ENCODE measurements around the gene SCYL2. TPM values are rescaled to one million over a fixed set of nuclear protein-coding genes. Genes with fewer than 3 reads are reported as not detected.

The SCYL2 gene
- total and polyA plus RNA-seq, 4 donors, result 17.3 to 46.2 (median 32.9) TPM

- ATAC-seq (ENCODE audit: low FRiP score), result no peak
- no peak overlapping the region for H3K4me3 ChIP-seq (ENCODE audit: low read length in 2 of 2)
- 66 to 77% methylated on average over 2 of the region's 2 CpGs for WGBS, 2 donors
- no peak for DNase-seq
- intact Hi-C loops (cut with DNase I), result no loop called here
- H3K27me3 ChIP-seq (ENCODE audit: control insufficient read depth in 1 of 2, insufficient read depth in 2 of 2, low read length in 1 of 2), result no peaks in the 10 kb centered on the region
- H3K9me3 ChIP-seq (ENCODE audit: control insufficient read depth, low read length), result peaks cover 4% of the 10 kb centered on the region
- no peak overlapping the region for H3K27ac ChIP-seq (ENCODE audit: low read depth in 1 of 2, low read length in 2 of 2)
- peaks cover 0 to 1% of the 10 kb centered on the region in 2 donors for H3K4me1 ChIP-seq (ENCODE audit: control insufficient read depth in 1 of 2, insufficient read depth in 2 of 2, low read length in 2 of 2)
- H3K36me3 ChIP-seq (ENCODE audit: control insufficient read depth in 1 of 2, insufficient read depth in 2 of 2, low read length in 1 of 2), result no peaks in the 10 kb centered on the region
These were observed 98.4 kb downstream of the SCYL2 start for GRCh38 chr12:100365411-100365810.

GRCh38 chr12:100368066-100368465, 101.1 kb downstream of the SCYL2 start:
- WGBS, 2 donors, result 82 to 85% methylated on average over 1 of the region's 1 CpG
- intact Hi-C loops (cut with DNase I), result no loop called here
- no peak overlapping the region for H3K4me3 ChIP-seq (ENCODE audit: low read length in 2 of 2)
- no peaks in the 10 kb centered on the region for H3K36me3 ChIP-seq (ENCODE audit: control insufficient read depth in 1 of 2, insufficient read depth in 2 of 2, low read length in 1 of 2)
- peaks cover 4% of the 10 kb centered on the region for H3K9me3 ChIP-seq (ENCODE audit: control insufficient read depth, low read length)
- no peak for ATAC-seq (ENCODE audit: low FRiP score)
- H3K4me1 ChIP-seq (ENCODE audit: control insufficient read depth in 1 of 2, insufficient read depth in 2 of 2, low read length in 2 of 2), result no peaks in the 10 kb centered on the region
- no peak overlapping the region for H3K27ac ChIP-seq (ENCODE audit: low read depth in 1 of 2, low read length in 2 of 2)
- DNase-seq, result no peak
- H3K27me3 ChIP-seq (ENCODE audit: control insufficient read depth in 1 of 2, insufficient read depth in 2 of 2, low read length in 1 of 2), result no peaks in the 10 kb centered on the region

DNA sequence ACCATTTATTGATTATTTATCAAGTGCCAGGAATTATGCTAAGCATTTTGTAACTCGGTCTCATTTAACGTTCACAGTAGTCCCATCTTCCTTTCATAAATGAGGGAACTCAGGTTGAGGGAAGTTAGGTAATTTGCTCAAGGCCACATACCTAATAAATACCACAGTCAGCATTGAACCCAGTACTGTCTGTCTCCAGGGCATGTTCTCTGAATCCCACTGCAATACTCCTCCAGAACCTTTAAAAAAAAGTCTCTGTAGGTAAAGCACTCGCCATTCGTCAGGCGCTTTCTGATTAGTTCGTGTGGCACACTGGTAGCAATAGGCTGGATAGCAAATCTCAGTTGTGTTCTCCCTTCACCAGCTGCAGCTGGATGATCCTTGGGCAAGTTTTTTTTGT, 104.2 kb downstream of the SCYL2 start:
- no peaks in the 10 kb centered on the region for H3K27me3 ChIP-seq (ENCODE audit: control insufficient read depth in 1 of 2, insufficient read depth in 2 of 2, low read length in 1 of 2)
- no peak overlapping the region for H3K4me3 ChIP-seq (ENCODE audit: low read length in 2 of 2)
- H3K4me1 ChIP-seq (ENCODE audit: control insufficient read depth in 1 of 2, insufficient read depth in 2 of 2, low read length in 2 of 2), result no peaks in the 10 kb centered on the region
- intact Hi-C loops (cut with DNase I), result no loop called here
- DNase-seq, result no peak
- WGBS, 2 donors, result 77 to 78% methylated on average over 6 of the region's 6 CpGs
- H3K27ac ChIP-seq (ENCODE audit: low read depth in 1 of 2, low read length in 2 of 2), result no peak overlapping the region
- ATAC-seq (ENCODE audit: low FRiP score), result no peak
- H3K9me3 ChIP-seq (ENCODE audit: control insufficient read depth, low read length), result peaks cover 4% of the 10 kb centered on the region
- no peaks in the 10 kb centered on the region for H3K36me3 ChIP-seq (ENCODE audit: control insufficient read depth in 1 of 2, insufficient read depth in 2 of 2, low read length in 1 of 2)

DNA sequence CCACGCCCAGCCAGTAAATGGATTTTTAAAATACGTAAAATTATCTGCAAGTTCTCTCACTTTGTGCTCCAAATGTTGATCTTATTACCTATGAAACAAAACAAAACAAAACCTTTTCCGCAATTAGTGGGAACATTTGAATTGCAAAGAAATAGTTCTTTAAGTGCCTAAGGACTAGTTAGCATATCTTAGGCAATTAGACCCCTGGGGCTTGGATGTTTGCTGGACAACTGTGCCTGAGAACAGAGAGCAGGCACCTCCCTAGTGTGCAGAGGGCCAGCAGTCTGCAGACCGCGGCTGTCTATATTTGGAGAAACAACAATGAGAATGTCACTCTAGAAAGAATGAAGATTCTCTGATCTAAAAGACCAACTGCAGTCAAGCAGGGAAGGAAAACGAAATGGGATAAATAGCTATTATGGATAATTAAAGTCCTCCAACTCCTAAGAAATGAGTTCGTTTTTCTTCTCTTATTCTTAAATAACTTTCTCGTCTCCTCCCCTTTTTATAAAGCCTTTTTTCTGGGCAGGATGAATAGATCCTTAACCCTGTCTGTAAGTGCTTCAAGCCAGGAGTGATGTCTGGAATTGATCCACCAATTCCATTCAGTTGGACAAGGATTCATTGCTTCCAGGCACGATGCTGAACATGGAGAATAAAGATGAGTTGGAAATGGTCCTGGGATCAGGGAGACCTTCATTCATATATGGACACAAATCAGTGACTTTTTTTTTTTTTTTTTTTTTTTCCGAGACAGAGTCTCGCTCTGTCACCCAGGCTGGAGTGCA, 106.1 kb downstream of the SCYL2 start:
- Histone ChIP-seq H3K27ac (ENCODE audit: low read depth in 1 of 2, low read length in 2 of 2) (no peak overlapping the region), H3K4me3 (ENCODE audit: low read length in 2 of 2) (no peak overlapping the region), H3K9me3 (ENCODE audit: control insufficient read depth, low read length) (peaks cover 4% of the 10 kb centered on the region), H3K4me1 (ENCODE audit: control insufficient read depth in 1 of 2, insufficient read depth in 2 of 2, low read length in 2 of 2) (no peaks in the 10 kb centered on the region), H3K36me3 (ENCODE audit: control insufficient read depth in 1 of 2, insufficient read depth in 2 of 2, low read length in 1 of 2) (no peaks in the 10 kb centered on the region), H3K27me3 (ENCODE audit: control insufficient read depth in 1 of 2, insufficient read depth in 2 of 2, low read length in 1 of 2) (no peaks in the 10 kb centered on the region)
- DNase-seq (no peak), ATAC-seq (ENCODE audit: low FRiP score) (no peak)
- WGBS, 2 donors, result 29 to 37% methylated on average over 11 of the region's 11 CpGs
- intact Hi-C loops (cut with DNase I), result no loop called here

GRCh38 chr12:100375038-100375735, 108.2 kb downstream of the SCYL2 start:
- no peaks in the 10 kb centered on the region for H3K27me3 ChIP-seq (ENCODE audit: control insufficient read depth in 1 of 2, insufficient read depth in 2 of 2, low read length in 1 of 2)
- H3K27ac ChIP-seq (ENCODE audit: low read depth in 1 of 2, low read length in 2 of 2), result no peak overlapping the region
- peak; percentile 76 for ATAC-seq (ENCODE audit: low FRiP score)
- H3K9me3 ChIP-seq (ENCODE audit: control insufficient read depth, low read length), result no peaks in the 10 kb centered on the region
- no peaks in the 10 kb centered on the region for H3K36me3 ChIP-seq (ENCODE audit: control insufficient read depth in 1 of 2, insufficient read depth in 2 of 2, low read length in 1 of 2)
- DNase-seq, result peak; percentile 66 to 79
- 42 to 46% methylated on average over 12 of the region's 12 CpGs for WGBS, 2 donors
- H3K4me1 ChIP-seq (ENCODE audit: control insufficient read depth in 1 of 2, insufficient read depth in 2 of 2, low read length in 2 of 2), result no peaks in the 10 kb centered on the region
- H3K4me3 ChIP-seq (ENCODE audit: low read length in 2 of 2), result no peak overlapping the region
- intact Hi-C loops (cut with DNase I), result no loop called here

DNA sequence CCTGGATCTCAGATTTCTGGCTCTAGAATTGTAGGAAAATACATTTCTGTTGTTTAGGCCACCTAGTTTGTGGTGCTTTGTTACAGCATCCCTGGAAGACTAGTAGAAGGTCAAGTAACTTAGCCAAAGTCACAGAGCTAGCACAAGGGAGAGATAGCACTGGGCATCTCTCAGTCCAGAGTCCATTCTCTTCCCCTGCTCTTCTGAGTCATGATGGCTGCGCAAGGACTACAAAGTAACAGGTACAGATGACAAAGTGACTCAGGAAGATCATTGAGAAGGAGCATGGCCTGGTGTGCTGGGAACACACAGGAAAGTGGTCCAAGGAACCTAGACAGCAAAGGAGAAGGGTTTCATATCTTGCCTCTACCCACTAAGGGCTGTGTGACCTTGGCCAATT, 109.2 kb downstream of the SCYL2 start:
- Histone ChIP-seq H3K36me3 (ENCODE audit: control insufficient read depth in 1 of 2, insufficient read depth in 2 of 2, low read length in 1 of 2) (no peaks in the 10 kb centered on the region), H3K27me3 (ENCODE audit: control insufficient read depth in 1 of 2, insufficient read depth in 2 of 2, low read length in 1 of 2) (no peaks in the 10 kb centered on the region), H3K4me1 (ENCODE audit: control insufficient read depth in 1 of 2, insufficient read depth in 2 of 2, low read length in 2 of 2) (no peaks in the 10 kb centered on the region), H3K4me3 (ENCODE audit: low read length in 2 of 2) (no peak overlapping the region), H3K27ac (ENCODE audit: low read depth in 1 of 2, low read length in 2 of 2) (no peak overlapping the region), H3K9me3 (ENCODE audit: control insufficient read depth, low read length) (no peaks in the 10 kb centered on the region)
- ATAC-seq (ENCODE audit: low FRiP score) (no peak), DNase-seq (no peak)
- intact Hi-C loops (cut with DNase I), result no loop called here
- 99 to 100% methylated on average over 1 of the region's 1 CpG for WGBS, 2 donors

DNA sequence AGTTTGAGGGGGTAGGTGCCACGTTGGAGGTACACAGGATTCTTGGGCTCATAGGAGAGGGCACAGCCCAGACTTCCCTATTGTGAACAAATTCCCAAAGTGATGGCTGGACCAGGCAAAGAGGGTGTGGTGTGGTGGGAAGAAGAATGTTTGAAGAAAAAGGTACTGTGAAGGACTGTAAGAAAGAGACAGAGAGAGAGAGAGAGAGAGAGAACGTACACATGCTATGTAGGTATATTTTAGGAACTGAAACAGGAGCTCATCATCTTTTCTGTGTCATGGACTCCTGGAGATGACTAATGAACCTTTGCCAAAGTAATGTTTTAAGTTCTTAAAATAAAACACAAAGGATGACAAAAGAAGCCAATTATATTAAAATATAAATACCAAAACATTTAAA, 114.4 kb downstream of the SCYL2 start:
- 60 to 66% methylated on average over 2 of the region's 2 CpGs for WGBS, 2 donors
- no peaks in the 10 kb centered on the region for H3K36me3 ChIP-seq (ENCODE audit: control insufficient read depth in 1 of 2, insufficient read depth in 2 of 2, low read length in 1 of 2)
- no peaks in the 10 kb centered on the region for H3K4me1 ChIP-seq (ENCODE audit: control insufficient read depth in 1 of 2, insufficient read depth in 2 of 2, low read length in 2 of 2)
- intact Hi-C loops (cut with DNase I), result no loop called here
- ATAC-seq (ENCODE audit: low FRiP score) (no peak), DNase-seq (no peak)
- no peaks in the 10 kb centered on the region for H3K9me3 ChIP-seq (ENCODE audit: control insufficient read depth, low read length)
- no peak overlapping the region for H3K27ac ChIP-seq (ENCODE audit: low read depth in 1 of 2, low read length in 2 of 2)
- no peaks in the 10 kb centered on the region for H3K27me3 ChIP-seq (ENCODE audit: control insufficient read depth in 1 of 2, insufficient read depth in 2 of 2, low read length in 1 of 2)
- no peak overlapping the region for H3K4me3 ChIP-seq (ENCODE audit: low read length in 2 of 2)

- no peaks in the 10 kb centered on the region for H3K27me3 ChIP-seq (ENCODE audit: control insufficient read depth in 1 of 2, insufficient read depth in 2 of 2, low read length in 1 of 2)
- 64 to 70% methylated on average over 6 of the region's 6 CpGs for WGBS, 2 donors
- ATAC-seq (ENCODE audit: low FRiP score), result no peak
- H3K4me3 ChIP-seq (ENCODE audit: low read length in 2 of 2), result no peak overlapping the region
- H3K9me3 ChIP-seq (ENCODE audit: control insufficient read depth, low read length), result no peaks in the 10 kb centered on the region
- H3K27ac ChIP-seq (ENCODE audit: low read depth in 1 of 2, low read length in 2 of 2), result no peak overlapping the region
- DNase-seq, result no peak
- H3K36me3 ChIP-seq (ENCODE audit: control insufficient read depth in 1 of 2, insufficient read depth in 2 of 2, low read length in 1 of 2), result no peaks in the 10 kb centered on the region
- intact Hi-C loops (cut with DNase I), result no loop called here
- no peaks in the 10 kb centered on the region for H3K4me1 ChIP-seq (ENCODE audit: control insufficient read depth in 1 of 2, insufficient read depth in 2 of 2, low read length in 2 of 2)
These were observed 115.4 kb downstream of the SCYL2 start for GRCh38 chr12:100382338-100382737.
